GM19324 (cell line): ENCODE measurements around the gene ALOX12B.

Source experiments
- ATAC-seq: cut with Tn5 transposase; IDR thresholded peaks from one replicate; pipeline ENCODE4 v1.9.1; 2021; ENCODE audit warnings: mild to moderate bottlenecking, moderate library complexity; ENCODE audit not compliant: unreplicated experiment, low FRiP score

Gene ALOX12B

DNA sequence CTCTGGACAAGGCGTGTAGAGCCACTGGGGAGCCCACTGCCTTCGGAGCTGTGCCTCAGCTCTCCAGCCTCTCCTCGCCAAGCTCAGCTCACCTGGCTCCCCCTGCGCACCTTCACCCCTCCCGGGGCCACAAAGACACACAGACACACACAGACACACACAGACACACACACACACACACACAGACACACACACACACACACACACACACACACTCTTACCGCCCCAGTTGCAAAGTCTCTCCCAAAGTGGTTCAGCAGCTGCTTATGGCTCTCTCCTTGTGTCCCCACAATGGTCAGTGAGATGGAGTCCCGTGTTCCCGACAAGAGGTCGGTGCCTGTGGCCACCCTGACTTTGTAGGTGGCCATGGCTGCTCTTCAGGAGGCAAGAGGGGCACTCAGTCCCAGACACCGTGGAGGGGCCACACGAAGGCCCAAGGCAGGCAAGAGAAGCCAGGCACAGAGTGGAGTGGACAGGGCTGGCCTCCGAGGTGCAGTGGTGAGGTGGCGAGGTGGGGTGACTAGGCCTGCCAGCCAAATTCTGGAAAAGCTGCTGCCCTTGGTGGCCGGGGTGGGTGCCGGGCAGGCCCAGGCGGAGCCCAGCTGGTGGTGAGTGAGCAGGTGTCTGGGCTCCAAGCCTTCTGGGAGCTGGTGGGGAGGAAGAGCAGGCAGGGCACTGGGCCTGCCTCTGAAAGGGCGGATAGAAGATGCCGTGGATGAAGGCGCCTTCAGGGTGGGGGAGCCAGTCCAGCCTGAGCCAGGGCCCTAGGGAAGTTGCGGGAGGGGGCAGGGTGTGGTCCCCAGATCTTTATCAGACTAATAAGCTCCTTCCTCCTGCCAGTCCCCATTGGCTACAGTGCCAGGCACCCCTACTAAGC lies at the start of gene ALOX12B:
Gene ALOX12B, minus strand, starts transcription at position 642 of the 877 bp plus-strand sequence. Its CDS starts 274 bp downstream, at position 368.
- ATAC-seq = no peak

- no peak for ATAC-seq
Observed at GRCh38 chr17:8133941-8134340, 46.4 kb upstream of the ALOX12B start.

GRCh38 chr17:8133399-8133798 lies 45.9 kb upstream of the ALOX12B start:
- ATAC-seq = no peak

- no peak for ATAC-seq
Observed at GRCh38 chr17:8131844-8132441, 44.4 kb upstream of the ALOX12B start.

DNA sequence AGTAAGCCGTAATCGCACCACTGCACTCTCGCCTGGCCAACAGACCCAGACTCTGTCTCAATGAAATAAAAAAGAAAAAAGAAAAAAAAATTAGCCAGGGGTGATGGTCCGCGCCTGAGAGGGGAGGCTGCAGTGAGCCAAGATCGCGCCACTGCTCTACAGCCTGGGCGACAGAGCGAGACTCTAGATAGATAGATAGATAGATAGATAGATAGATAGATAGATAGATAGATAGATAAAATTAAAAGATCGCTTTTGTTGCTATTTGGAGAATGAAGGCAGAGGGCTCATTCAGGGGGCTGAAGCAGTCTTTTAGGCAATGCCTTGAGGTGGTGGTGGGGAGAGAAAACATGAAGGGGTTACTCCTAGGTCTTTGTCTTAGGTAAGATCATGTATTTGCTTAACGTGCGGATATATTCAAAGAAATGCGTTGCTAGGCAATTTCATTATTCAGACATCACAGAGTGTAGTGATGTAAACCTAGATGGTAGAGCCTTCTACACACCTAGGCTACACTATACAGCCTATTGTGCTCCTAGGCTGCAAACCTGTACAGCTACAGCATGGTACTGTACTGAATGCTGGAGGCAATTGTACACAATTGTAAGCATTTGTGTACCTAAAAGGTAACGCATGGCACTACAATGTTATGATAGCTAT lies 40.7 kb upstream of the ALOX12B start:
- no peak for ATAC-seq

GRCh38 chr17:8126491-8127066 lies 39.1 kb upstream of the ALOX12B start:
- peak; percentile 36 for ATAC-seq

DNA sequence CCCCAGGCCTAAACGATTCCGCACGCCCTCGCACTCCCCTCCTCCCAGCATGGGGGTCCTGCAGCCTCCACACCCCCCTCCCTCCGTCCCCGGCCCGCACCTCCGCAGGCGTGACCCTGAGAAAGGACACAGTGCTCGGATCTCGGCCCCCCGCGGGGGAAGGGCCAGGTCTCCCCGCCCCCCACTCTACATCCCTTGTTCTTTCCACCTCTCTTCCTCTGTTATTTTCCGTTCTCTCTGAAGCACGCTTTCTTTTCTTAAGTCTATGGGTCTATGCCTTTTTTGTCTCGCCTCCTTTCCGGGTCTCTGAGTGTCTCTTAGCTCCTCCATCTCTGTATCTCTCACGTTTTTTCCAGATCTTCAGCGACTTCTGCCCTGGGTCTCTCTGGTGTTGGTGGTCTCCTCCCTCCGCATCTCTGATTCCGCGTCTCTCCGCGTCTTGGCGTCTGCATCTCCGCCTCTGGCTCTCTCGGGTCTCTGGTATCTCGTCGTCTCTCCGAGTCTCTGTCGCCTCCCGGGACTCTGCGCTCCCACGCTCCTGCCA lies 38.5 kb upstream of the ALOX12B start:
- no peak for ATAC-seq

DNA sequence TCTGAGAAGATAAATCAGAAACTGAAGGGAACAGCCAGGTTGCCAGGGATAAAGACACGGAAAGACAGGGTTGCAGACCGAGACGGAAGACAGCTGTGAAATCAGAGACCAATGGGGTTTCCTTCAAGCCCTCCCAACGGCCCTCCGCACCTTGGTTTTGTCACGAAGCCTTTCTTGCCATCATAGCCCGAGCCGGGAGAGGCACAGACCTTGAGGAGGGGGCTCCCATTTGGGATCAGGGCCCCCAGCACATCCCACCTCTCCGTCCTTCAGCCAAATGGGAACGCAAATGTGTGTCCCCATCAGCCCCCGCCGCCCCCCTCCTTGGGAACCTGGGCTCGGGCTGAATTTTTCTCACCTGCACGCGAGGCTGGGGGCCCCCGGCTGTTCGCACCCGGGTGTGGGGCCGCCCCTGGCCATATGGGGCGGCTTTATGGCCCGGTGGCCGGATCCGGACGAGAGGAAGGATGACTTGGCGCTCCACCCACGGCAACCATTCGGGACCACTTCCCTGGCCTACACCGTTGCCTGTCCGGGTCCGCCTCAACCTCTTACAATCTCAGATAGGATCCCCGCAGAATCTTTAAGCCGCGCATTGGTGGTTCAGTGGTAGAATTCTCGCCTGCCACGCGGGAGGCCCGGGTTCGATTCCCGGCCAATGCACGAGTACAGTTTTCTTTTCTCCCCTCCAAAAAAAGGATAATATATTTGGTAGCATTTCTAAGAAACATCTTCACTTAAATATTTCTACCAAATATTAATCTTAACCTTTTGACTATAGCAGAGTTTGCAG lies 37.8 kb upstream of the ALOX12B start:
- no peak for ATAC-seq

DNA sequence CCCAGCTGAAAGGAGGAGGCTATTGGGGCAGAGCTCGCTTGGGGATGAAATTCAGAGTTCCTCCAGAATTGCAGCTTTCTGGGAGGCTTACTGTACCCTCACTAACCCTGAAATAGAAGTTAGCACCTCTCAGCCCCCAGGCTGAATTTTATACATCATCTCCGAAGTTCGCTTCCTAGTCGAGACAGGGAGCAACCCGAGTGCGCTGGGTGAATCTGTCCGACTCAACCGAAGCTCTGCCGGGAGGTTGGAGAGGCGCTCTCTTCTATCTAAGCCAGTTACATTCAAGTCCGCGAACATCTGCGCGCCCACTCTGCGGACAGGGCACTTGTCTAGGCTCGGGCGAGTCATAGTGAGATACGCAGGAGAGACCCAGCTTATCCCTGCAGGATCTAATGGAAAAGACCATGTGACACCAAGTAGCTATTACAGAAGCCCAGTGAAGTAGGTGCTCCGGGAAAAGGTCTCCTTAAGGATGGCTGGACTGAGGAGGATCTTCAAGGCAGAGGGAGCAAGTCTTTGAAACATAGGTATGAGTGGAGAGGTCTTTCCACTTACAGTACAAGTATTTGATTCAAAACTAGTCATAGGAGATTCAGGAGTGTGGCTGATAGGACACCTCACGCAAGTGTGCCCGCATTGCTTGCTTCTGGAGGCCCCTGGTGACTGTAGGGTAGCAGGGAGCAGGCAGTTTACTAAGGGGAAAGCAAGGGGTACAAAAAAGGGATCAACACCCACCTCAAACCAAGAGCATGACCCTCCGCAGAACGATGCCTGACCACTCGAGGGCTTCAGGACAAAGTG lies 37.0 kb upstream of the ALOX12B start:
- no peak for ATAC-seq

GRCh38 chr17:8123695-8124349 lies 36.3 kb upstream of the ALOX12B start, which contains the start of gene HES7:
TSS of gene HES7 (minus strand) at chr17:8124106. CDS start at chr17:8124084, 22 bp downstream.
- no peak for ATAC-seq

- ATAC-seq = no peak
Observed at GRCh38 chr17:8122924-8123694, 35.6 kb upstream of the ALOX12B start.

DNA sequence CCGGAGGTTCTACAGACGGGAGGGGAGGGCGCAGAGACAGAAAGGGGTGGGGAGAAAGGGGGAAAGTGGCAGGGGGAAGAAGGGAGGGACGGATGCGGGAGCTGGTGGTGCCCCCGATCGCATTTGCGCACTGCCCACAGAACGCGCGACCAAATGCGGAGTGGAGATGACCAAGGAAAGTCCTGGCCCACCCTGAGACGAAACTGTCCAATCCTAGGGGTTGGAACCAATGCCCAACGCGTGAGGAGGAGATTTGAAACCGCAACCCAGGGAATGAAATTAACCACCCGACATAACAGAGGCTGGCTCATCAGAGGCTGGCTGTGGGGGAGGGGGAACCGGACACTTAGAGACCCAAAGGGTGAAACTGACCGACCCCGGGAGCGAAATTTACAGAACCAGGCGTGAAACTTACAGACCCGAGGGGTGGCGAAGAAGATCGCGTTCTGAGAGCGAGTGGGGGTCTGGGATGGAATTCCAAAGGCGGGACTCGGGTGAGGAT lies 35.0 kb upstream of the ALOX12B start:
- no peak for ATAC-seq

DNA sequence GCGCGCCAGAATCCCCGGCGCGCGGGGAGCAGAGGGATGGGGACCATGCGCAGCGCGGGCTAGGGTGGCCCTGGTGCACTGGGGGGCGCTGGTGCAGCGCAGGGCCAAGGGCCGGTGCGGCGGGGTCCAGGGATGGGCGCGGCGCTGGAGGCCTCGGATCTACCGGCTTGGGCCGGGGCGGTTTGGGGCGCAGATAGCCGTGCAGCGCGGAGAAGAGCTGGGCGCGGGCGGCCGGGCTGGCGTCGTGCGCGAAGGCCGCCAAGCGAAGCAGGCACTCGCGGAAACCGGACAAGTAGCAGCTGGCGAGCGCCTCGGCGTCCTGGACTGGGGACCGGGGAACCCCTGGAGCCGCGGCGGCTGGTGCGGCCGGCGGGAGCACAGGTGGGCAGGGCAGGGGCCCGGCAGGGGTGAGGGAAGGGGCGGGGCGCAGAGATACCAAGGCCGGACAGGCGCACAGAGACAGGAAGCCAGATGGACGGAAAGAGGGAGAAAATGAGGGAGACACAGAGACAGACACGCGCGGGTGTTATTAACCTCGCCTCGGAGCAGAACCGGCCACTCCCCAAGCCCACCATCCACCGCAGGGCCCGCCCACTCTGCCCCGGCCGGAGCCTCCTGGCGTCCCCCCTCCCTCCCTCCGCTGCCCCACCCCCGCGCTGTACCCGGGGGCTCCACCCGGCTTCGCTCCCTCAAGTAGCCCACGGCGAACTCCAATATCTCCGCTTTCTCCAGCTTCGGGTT lies 34.3 kb upstream of the ALOX12B start:
- ATAC-seq = no peak

DNA sequence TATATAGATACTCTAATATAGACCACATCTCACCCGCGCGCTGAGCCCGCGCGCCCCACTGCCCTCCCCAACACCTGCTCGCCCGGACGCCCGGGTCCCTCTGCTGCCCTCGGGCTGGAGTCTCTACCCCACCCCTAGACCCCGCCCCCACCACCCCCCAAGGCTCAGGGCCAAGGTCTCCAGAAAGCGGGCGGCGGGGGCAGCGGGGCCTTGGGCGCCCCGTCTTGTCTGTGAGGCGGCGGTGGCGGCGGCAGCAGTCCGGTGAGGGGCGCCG lies 33.8 kb upstream of the ALOX12B start:
- no peak for ATAC-seq

- no peak for ATAC-seq
Observed at GRCh38 chr17:8120520-8121406, 33.2 kb upstream of the ALOX12B start.
